IMR-90 (cell line): Measurements from ENCODE around the gene PTK7.

Source experiments
- CEBPB ChIP-seq: IDR thresholded peaks from 2 replicates; pipeline ENCODE4 v1.6.1; 2012; ENCODE audit warnings: low read depth, low read length, improper control_type of control experiment
- CTCF ChIP-seq: conservative IDR thresholded peaks from 2 replicates; pipeline ENCODE4 v1.5.1; 2012; ENCODE audit warnings: mild to moderate bottlenecking, low read depth, low read length, improper control_type of control experiment
- ELK1 ChIP-seq: fragments of 150-350 bp; IDR thresholded peaks from 2 replicates; pipeline ENCODE4 v1.6.1; 2016; ENCODE audit warnings: low read depth, mild to moderate bottlenecking, low read length, moderate library complexity, borderline replicate concordance
- MAZ ChIP-seq: IDR thresholded peaks from 2 replicates; pipeline ENCODE4 v1.6.1; 2012; ENCODE audit warnings: low read depth, mild to moderate bottlenecking, low read length, improper control_type of control experiment, moderate library complexity, borderline replicate concordance
- MXI1 ChIP-seq: IDR thresholded peaks from 2 replicates; pipeline ENCODE4 v1.6.1; 2012; ENCODE audit warnings: low read depth, mild to moderate bottlenecking, low read length, moderate library complexity, borderline replicate concordance
- POLR2A ChIP-seq: IDR thresholded peaks from 2 replicates; pipeline ENCODE4 v1.6.1; 2012; ENCODE audit warnings: mild to moderate bottlenecking, low read depth, low read length
- RAD21 ChIP-seq: IDR thresholded peaks from 2 replicates; pipeline ENCODE4 v1.6.1; 2012; ENCODE audit warnings: low read length, improper control_type of control experiment
- RCOR1 ChIP-seq: IDR thresholded peaks from 2 replicates; pipeline ENCODE4 v1.6.1; 2012; ENCODE audit warnings: mild to moderate bottlenecking, low read length, improper control_type of control experiment; ENCODE audit not compliant: insufficient replicate concordance
- RFX5 ChIP-seq: IDR thresholded peaks from 2 replicates; pipeline ENCODE4 v1.8.0; 2012; ENCODE audit warnings: low read depth, mild to moderate bottlenecking, low read length, moderate library complexity
- USF2 ChIP-seq: fragments of 150-350 bp; IDR thresholded peaks from 2 replicates; pipeline ENCODE4 v1.6.1; 2017; ENCODE audit warnings: mild to moderate bottlenecking, antibody characterized with exemption, low read length, low read depth

- TF ChIP-seq CTCF: no peak
- TF ChIP-seq RCOR1: no peak
- no peak for TF ChIP-seq USF2
- no peak for TF ChIP-seq MAZ
- TF ChIP-seq POLR2A: no peak
- TF ChIP-seq CEBPB: no peak
- no peak for TF ChIP-seq RFX5
- no peak for TF ChIP-seq RAD21
- TF ChIP-seq MXI1: no peak
- no peak for TF ChIP-seq ELK1
Observed at GRCh38 chr6:43045371-43045930, 30.7 kb upstream of the PTK7 start.
